Measurements from ENCODE around the gene NPR2.

Gene NPR2

GRCh38 chr9:35831040-35831439 is 39.6 kb downstream of the NPR2 start:
- DNase-seq: no peak
- intact Hi-C loops (cut with DNase I; ENCODE audit: low total_unique reads): no loop called here
- no peaks in the 10 kb centered on the region for H3K27me3 ChIP-seq
- peaks cover 0 to 12% (median 6%) of the 10 kb centered on the region in 3 donors for H3K36me3 ChIP-seq
- no peak overlapping the region for H3K4me3 ChIP-seq
- TF ChIP-seq CTCF (IDR thresholded peaks at IDR 0.05): no peak
- H3K4me1 ChIP-seq: peaks cover 0 to 72% (median 49%) of the 10 kb centered on the region in 4 donors
- H3K27ac ChIP-seq: peak overlapping the region in 1 of 2 donors; percentile 96
- H3K9me3 ChIP-seq: no peaks in the 10 kb centered on the region

GRCh38 chr9:35832814-35833213 is 41.4 kb downstream of the NPR2 start:
- no peaks in the 10 kb centered on the region for H3K27me3 ChIP-seq
- H3K4me1 ChIP-seq: peaks cover 0 to 66% (median 41%) of the 10 kb centered on the region in 4 donors
- intact Hi-C loops (cut with DNase I; ENCODE audit: low total_unique reads): no loop called here
- no peaks in the 10 kb centered on the region for H3K9me3 ChIP-seq
- H3K4me3 ChIP-seq: no peak overlapping the region
- DNase-seq: no peak
- H3K36me3 ChIP-seq: peaks cover 0 to 12% (median 6%) of the 10 kb centered on the region in 3 donors
- TF ChIP-seq CTCF (IDR thresholded peaks at IDR 0.05): no peak
- H3K27ac ChIP-seq: peak overlapping the region; percentile 45 to 58

GRCh38 chr9:35834260-35835215 is 43.1 kb downstream of the NPR2 start:
- DNase-seq: no peak
- peak overlapping the region; percentile 45 to 58 for H3K27ac ChIP-seq
- intact Hi-C loops (cut with DNase I; ENCODE audit: low total_unique reads): no loop called here
- peaks cover 0 to 58% (median 33%) of the 10 kb centered on the region in 4 donors for H3K4me1 ChIP-seq
- H3K9me3 ChIP-seq: no peaks in the 10 kb centered on the region
- no peaks in the 10 kb centered on the region for H3K27me3 ChIP-seq
- no peak overlapping the region for H3K4me3 ChIP-seq
- H3K36me3 ChIP-seq: peaks cover 0 to 12% (median 6%) of the 10 kb centered on the region in 3 donors
- no peak for TF ChIP-seq CTCF (IDR thresholded peaks at IDR 0.05)

GRCh38 chr9:35835216-35835632 is 43.8 kb downstream of the NPR2 start:
- Histone ChIP-seq H3K27ac (no peak overlapping the region), H3K9me3 (no peaks in the 10 kb centered on the region), H3K4me3 (no peak overlapping the region), H3K27me3 (no peaks in the 10 kb centered on the region), H3K36me3 (peaks cover 0 to 12% (median 6%) of the 10 kb centered on the region in 3 donors), H3K4me1 (peaks cover 0 to 51% (median 27%) of the 10 kb centered on the region in 4 donors)
- TF ChIP-seq CTCF (IDR thresholded peaks at IDR 0.05): no peak
- intact Hi-C loops (cut with DNase I; ENCODE audit: low total_unique reads): no loop called here
- no peak for DNase-seq

GRCh38 chr9:35835766-35836165 is 44.4 kb downstream of the NPR2 start:
- H3K4me3 ChIP-seq: no peak overlapping the region
- H3K36me3 ChIP-seq: peaks cover 0 to 13% (median 6%) of the 10 kb centered on the region in 3 donors
- H3K27me3 ChIP-seq: no peaks in the 10 kb centered on the region
- no peak for DNase-seq
- no peak overlapping the region for H3K27ac ChIP-seq
- peaks cover 0 to 46% (median 21%) of the 10 kb centered on the region in 4 donors for H3K4me1 ChIP-seq
- intact Hi-C loops (cut with DNase I; ENCODE audit: low total_unique reads): no loop called here
- no peak for TF ChIP-seq CTCF (IDR thresholded peaks at IDR 0.05)
- no peaks in the 10 kb centered on the region for H3K9me3 ChIP-seq
